ENCODE results near the gene TMEM132A. TPM values are rescaled to one million over a fixed set of nuclear protein-coding genes. Genes with fewer than 3 reads are reported as not detected.
A peak's percentile ranks its signal among the peaks of the same experiment; 100 is the strongest.

Gene TMEM132A
- total RNA-seq, 2 experiments from 2014 or later = 0.52 to 0.93 TPM

- peaks cover 91% of the 10 kb centered on the region for H3K4me1 Mint-ChIP-seq
- DNase-seq (no peak), ATAC-seq (no peak)
- H3K36me3 Mint-ChIP-seq = peaks cover 39% of the 10 kb centered on the region
- peak overlapping the region; percentile 67 for H3K4me3 Mint-ChIP-seq
- peak overlapping the region; percentile 89 for H3K27ac Mint-ChIP-seq
- H3K9me3 Mint-ChIP-seq (ENCODE audit: low read depth) = no peaks in the 10 kb centered on the region
- H3K27me3 Mint-ChIP-seq = no peaks in the 10 kb centered on the region
- CTCF ChIA-PET = interaction anchor here (1.0 to 2.1 kb wide), 5 partner anchors 13 to 86 kb away, joined by 3 to 6 read pairs (median 5); partner anchors contain the start of gene TMEM109
Observed at GRCh38 chr11:60985501-60985900, 61.2 kb downstream of the TMEM132A start.

- Mint-ChIP-seq H3K4me1 (peaks cover 90% of the 10 kb centered on the region), H3K9me3 (ENCODE audit: low read depth) (no peaks in the 10 kb centered on the region), H3K27me3 (no peaks in the 10 kb centered on the region), H3K36me3 (peaks cover 38% of the 10 kb centered on the region), H3K4me3 (peak overlapping the region; percentile 67), H3K27ac (peak overlapping the region; percentile 89)
- CTCF ChIA-PET = interaction anchor here (0.9 to 2.1 kb wide), 10 partner anchors 9 to 142 kb away, joined by 3 to 6 read pairs (median 4); partner anchors contain the start of genes CD5 and TMEM109
- peak; percentile 93 for DNase-seq
- peak; percentile 77 for ATAC-seq
Observed at GRCh38 chr11:60985991-60986915, 62.0 kb downstream of the TMEM132A start.

Other genes with a start within 250 kb of the TMEM132A start
- not detected for gene MS4A8, start 224.8 kb upstream of the TMEM132A start, total RNA-seq
- not detected for gene MS4A18, start 199.7 kb upstream of the TMEM132A start, total RNA-seq
- gene MS4A15, start 167.6 kb upstream of the TMEM132A start, total RNA-seq = not detected
- not detected for gene MS4A10, start 139.1 kb upstream of the TMEM132A start, total RNA-seq
- gene CCDC86, start 82.3 kb upstream of the TMEM132A start, total RNA-seq = 10 to 100 TPM; 26.5 to 40.8 TPM
- 1 to 10 TPM; 1.1 to 3.7 TPM for gene PTGDR2, start 68.5 kb upstream of the TMEM132A start, total RNA-seq
- not detected for gene ZP1, start 56.9 kb upstream of the TMEM132A start, total RNA-seq
- 100 to 1,000 TPM; 125 to 144 TPM for gene PRPF19, start 17.9 kb upstream of the TMEM132A start, total RNA-seq
- 100 to 1,000 TPM; 106 to 121 TPM for gene TMEM109, start 10.3 kb upstream of the TMEM132A start, total RNA-seq
- gene SLC15A3, start 27.7 kb downstream of the TMEM132A start, total RNA-seq = under 1 TPM; 0.30 to 0.96 TPM
- 100 to 1,000 TPM; 152 to 181 TPM for gene CD6, start 47.2 kb downstream of the TMEM132A start, total RNA-seq
- gene CD5, start 178.0 kb downstream of the TMEM132A start, total RNA-seq = 100 to 1,000 TPM; 134 to 152 TPM
- 1 to 10 TPM; 5.4 to 5.6 TPM for gene VPS37C, start 237.0 kb downstream of the TMEM132A start, total RNA-seq

Data from activated CD8-positive, alpha-beta memory T cell treated with anti-CD3 and anti-CD28 coated beads, Interleukin-2, amount 10 ng/mL, durations not matched to agents 7 days and 5 days (primary cell).